ENCODE measurements around the gene CSE1L.

DNA sequence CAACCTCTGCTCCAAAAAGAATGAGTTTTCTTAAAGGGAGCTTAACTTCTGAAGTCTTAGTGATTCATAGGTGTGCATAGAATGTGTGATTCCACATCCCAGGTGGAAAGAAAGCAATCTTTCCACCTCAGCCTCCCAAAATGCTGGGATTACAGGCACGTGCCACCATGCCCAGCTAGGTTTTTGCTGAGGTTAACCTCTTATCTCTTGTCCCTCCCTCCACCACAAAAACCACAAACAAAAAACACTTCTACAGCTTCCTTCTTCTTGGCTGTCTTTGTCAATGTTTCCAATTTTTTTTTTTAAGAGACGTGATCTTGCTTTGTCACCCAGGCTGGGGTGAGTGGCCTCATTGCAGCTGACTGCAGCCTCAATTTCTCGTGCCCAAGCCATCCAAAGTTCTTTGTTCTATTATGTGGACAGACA is 8.1 kb upstream of the CSE1L start:
- TF ChIP-seq, protein P1, sequence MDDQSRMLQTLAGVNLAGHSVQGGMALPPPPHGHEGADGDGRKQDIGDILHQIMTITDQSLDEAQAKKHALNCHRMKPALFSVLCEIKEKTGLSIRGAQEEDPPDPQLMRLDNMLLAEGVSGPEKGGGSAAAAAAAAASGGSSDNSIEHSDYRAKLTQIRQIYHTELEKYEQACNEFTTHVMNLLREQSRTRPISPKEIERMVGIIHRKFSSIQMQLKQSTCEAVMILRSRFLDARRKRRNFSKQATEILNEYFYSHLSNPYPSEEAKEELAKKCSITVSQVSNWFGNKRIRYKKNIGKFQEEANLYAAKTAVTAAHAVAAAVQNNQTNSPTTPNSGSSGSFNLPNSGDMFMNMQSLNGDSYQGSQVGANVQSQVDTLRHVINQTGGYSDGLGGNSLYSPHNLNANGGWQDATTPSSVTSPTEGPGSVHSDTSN (IDR thresholded peaks at IDR 0.05) = no peak
- no peak for TF ChIP-seq EZH2phosphoT487 (IDR thresholded peaks at IDR 0.05; ENCODE audit: borderline replicate concordance, low read depth)
- TF ChIP-seq MXI1 (IDR thresholded peaks at IDR 0.05; ENCODE audit: low read depth, low read length) = no peak

All from SK-N-SH (cell line).